ENCODE measurements around the gene WSB1. TPM values are rescaled to one million over a fixed set of nuclear protein-coding genes. Genes with fewer than 3 reads are reported as not detected.

Gene WSB1
- total RNA-seq, 1 experiment from 2014 or later: 60.7 TPM

GRCh38 chr17:27362503-27362902, 68.6 kb downstream of the WSB1 start:
- DNase-seq: no peak
- CTCF ChIA-PET: no interaction called here

GRCh38 chr17:27362909-27363308, 69.0 kb downstream of the WSB1 start:
- H3K4me3 Mint-ChIP-seq (ENCODE audit: low read depth, unreplicated experiment): no peak overlapping the region
- no peak for DNase-seq
- CTCF ChIA-PET: no interaction called here
- no peaks in the 10 kb centered on the region for H3K4me1 Mint-ChIP-seq (ENCODE audit: low read depth, unreplicated experiment)
- H3K9me3 Mint-ChIP-seq (ENCODE audit: low read depth, unreplicated experiment): no peaks in the 10 kb centered on the region
- TF ChIP-seq CTCF (IDR thresholded peaks at IDR 0.05; ENCODE audit: unreplicated experiment): no peak
- no TSS peak for BruUV-seq (replicated peaks)
- H3K27me3 Mint-ChIP-seq (ENCODE audit: unreplicated experiment): no peaks in the 10 kb centered on the region
- intact Hi-C loops (cut with micrococcal nuclease; ENCODE audit: unreplicated experiment): no loop called here
- H3K27ac Mint-ChIP-seq (ENCODE audit: unreplicated experiment): no peak overlapping the region
- H3K36me3 Mint-ChIP-seq (ENCODE audit: insufficient read depth, unreplicated experiment): no peaks in the 10 kb centered on the region

More at GRCh38 chr17:27362503-27362902, 68.6 kb downstream of the WSB1 start:
- no peak for TF ChIP-seq CTCF (IDR thresholded peaks at IDR 0.05; ENCODE audit: unreplicated experiment)
- Mint-ChIP-seq H3K27me3 (ENCODE audit: unreplicated experiment) (no peaks in the 10 kb centered on the region), H3K36me3 (ENCODE audit: insufficient read depth, unreplicated experiment) (no peaks in the 10 kb centered on the region), H3K4me3 (ENCODE audit: low read depth, unreplicated experiment) (no peak overlapping the region), H3K27ac (ENCODE audit: unreplicated experiment) (no peak overlapping the region), H3K9me3 (ENCODE audit: low read depth, unreplicated experiment) (no peaks in the 10 kb centered on the region), H3K4me1 (ENCODE audit: low read depth, unreplicated experiment) (no peaks in the 10 kb centered on the region)
- intact Hi-C loops (cut with micrococcal nuclease; ENCODE audit: unreplicated experiment): no loop called here
- BruUV-seq (replicated peaks): no TSS peak

- Mint-ChIP-seq H3K27me3 (ENCODE audit: unreplicated experiment) (no peaks in the 10 kb centered on the region), H3K4me1 (ENCODE audit: low read depth, unreplicated experiment) (no peaks in the 10 kb centered on the region), H3K36me3 (ENCODE audit: insufficient read depth, unreplicated experiment) (no peaks in the 10 kb centered on the region), H3K27ac (ENCODE audit: unreplicated experiment) (no peak overlapping the region), H3K9me3 (ENCODE audit: low read depth, unreplicated experiment) (no peaks in the 10 kb centered on the region), H3K4me3 (ENCODE audit: low read depth, unreplicated experiment) (no peak overlapping the region)
- CTCF ChIA-PET: no interaction called here
- no TSS peak for BruUV-seq (replicated peaks)
- intact Hi-C loops (cut with micrococcal nuclease; ENCODE audit: unreplicated experiment): no loop called here
- TF ChIP-seq CTCF (IDR thresholded peaks at IDR 0.05; ENCODE audit: unreplicated experiment): no peak
- DNase-seq: no peak
Measured at GRCh38 chr17:27363326-27363725, 69.4 kb downstream of the WSB1 start.

Small RNA genes within 50 kb of the gene (microRNA-seq; reads per million reads assigned to microRNA genes)
- gene MIR4522: 1.1 reads per million

Other genes starting within 250 kb of the WSB1 start
- 3.6 and 4.5 TPM in 2 replicates for gene KSR1, start 162.3 kb downstream of the WSB1 start, total RNA-seq (2022)

All from Calu3 (cell line).